Mucosa of stomach (tissue), 1 donor: ENCODE results near the gene CNTNAP2.
"Not testable (repeated sequence)": the region's sequence is repeated elsewhere in the genome, so short reads cannot be mapped to it uniquely, and the experiment has no call there.

Experiments
- H3K27me3 ChIP-seq: one replicate; pipeline ENCODE4 v1.7.0; 2013; ENCODE audit warnings: mild to moderate bottlenecking, low read length; ENCODE audit not compliant: control insufficient read depth, insufficient read depth
- H3K36me3 ChIP-seq: one replicate; pipeline ENCODE4 v1.7.0; 2013; ENCODE audit warnings: low read length; ENCODE audit not compliant: control insufficient read depth, insufficient read depth
- H3K4me1 ChIP-seq: one replicate; pipeline ENCODE4 v1.7.0; 2013; ENCODE audit warnings: mild to moderate bottlenecking, low read length; ENCODE audit not compliant: control insufficient read depth, insufficient read depth
- H3K4me3 ChIP-seq: one replicate; pipeline ENCODE4 v1.7.0; 2013; ENCODE audit warnings: low read length
- H3K9ac ChIP-seq: one replicate; pipeline ENCODE4 v1.7.0; 2013; ENCODE audit warnings: mild to moderate bottlenecking, low read length, moderate library complexity
- H3K9me3 ChIP-seq: one replicate; pipeline ENCODE4 v1.7.0; 2013; ENCODE audit warnings: mild to moderate bottlenecking, low read length, moderate library complexity; ENCODE audit not compliant: control insufficient read depth
- donor health status: Pancreatic carcinoma.

CNTNAP2 gene

DNA sequence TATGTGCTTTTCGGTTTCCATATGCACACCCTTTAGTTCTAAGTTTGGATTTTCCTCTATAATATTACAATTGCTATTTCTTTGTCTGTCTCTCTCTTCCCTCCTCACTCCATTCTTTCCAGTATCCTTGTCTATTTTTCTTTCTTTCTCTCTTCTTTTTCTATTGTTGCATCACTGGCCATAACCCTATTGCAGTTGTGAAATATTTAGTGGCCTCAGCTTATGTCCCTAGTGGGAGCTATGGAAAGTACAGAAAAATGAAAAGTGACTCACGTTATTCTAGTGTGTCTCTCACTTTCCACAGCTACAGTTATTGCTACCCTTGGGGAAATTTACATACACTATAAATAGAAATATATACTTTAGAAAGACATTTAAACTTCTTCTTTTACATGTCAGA lies 59.1 kb downstream of the CNTNAP2 start:
- no peaks in the 10 kb centered on the region for H3K36me3 ChIP-seq
- H3K4me1 ChIP-seq = no peaks in the 10 kb centered on the region
- no peaks in the 10 kb centered on the region for H3K27me3 ChIP-seq
- no peak overlapping the region for H3K4me3 ChIP-seq
- no peaks in the 10 kb centered on the region for H3K9me3 ChIP-seq
- H3K9ac ChIP-seq = no peak overlapping the region

DNA sequence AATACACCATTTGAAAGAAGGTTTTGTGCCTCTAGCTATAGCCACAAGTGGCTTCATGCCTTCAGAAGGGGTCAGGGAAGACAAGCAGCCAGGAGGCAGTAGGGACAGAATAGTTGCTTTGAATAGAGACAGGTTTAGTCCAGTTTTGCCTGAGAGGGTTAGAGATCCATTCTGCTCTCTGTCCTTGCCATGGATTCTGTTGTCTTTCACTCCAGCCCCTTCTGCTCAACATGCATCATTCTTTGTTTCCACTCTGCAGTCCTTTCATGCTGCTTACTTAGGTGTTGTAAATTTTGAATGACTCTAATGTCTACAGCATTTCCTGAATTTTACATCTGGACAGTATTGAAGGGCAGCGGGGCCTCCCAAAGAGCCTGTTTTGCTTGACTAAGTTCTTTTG lies 60.3 kb downstream of the CNTNAP2 start:
- Histone ChIP-seq H3K9me3 (no peaks in the 10 kb centered on the region), H3K36me3 (no peaks in the 10 kb centered on the region), H3K4me1 (no peaks in the 10 kb centered on the region), H3K9ac (no peak overlapping the region), H3K4me3 (no peak overlapping the region), H3K27me3 (no peaks in the 10 kb centered on the region)

DNA sequence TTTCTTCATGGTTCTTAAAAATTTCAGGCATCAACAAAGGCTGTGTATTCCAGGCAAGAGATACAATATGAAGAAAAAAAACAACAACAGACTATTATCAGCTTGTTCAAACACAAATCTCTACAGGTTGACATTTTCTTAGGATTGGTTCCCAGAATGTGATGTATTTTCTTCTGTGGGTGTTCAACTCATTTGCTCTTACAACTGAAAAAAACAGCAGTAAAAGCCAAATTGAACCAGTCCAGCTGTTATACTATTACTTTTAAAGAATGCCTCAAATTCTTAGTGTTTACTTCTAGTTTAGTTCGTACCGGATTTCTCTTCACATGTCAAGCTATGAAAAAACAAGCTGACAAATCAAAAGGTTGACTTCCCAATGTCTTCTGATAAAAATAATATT lies 60.7 kb downstream of the CNTNAP2 start:
- Histone ChIP-seq H3K9me3 (no peaks in the 10 kb centered on the region), H3K27me3 (no peaks in the 10 kb centered on the region), H3K36me3 (no peaks in the 10 kb centered on the region), H3K4me1 (no peaks in the 10 kb centered on the region), H3K4me3 (no peak overlapping the region), H3K9ac (no peak overlapping the region)

GRCh38 chr7:146185844-146186243 lies 69.2 kb downstream of the CNTNAP2 start:
- no peaks in the 10 kb centered on the region for H3K27me3 ChIP-seq
- H3K4me1 ChIP-seq = no peaks in the 10 kb centered on the region
- H3K9me3 ChIP-seq = no peaks in the 10 kb centered on the region
- H3K9ac ChIP-seq = no peak overlapping the region
- H3K4me3 ChIP-seq = no peak overlapping the region
- H3K36me3 ChIP-seq = no peaks in the 10 kb centered on the region

DNA sequence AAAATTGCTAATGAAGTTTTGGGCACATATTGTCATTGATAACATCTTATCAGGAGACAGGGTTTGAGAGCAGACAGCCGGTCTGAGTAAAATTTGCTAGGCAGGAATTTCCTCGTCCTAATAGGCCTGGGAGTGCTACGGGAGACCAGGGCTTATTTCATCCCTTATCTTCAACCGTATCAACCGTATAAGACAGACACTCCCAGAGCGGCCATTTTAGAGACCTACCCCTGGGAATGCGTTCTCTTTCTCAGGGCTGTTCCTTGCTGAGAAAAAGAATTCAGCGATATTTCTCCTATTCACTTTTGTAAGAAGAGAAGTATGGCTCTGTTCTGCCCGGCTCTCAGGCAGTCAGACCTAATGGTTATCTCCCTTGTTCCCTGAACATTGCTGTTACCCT lies 74.8 kb downstream of the CNTNAP2 start:
- not testable (repeated sequence) for H3K36me3 ChIP-seq, H3K9me3 ChIP-seq, H3K9ac ChIP-seq, H3K4me1 ChIP-seq, H3K27me3 ChIP-seq, H3K4me3 ChIP-seq

- no peaks in the 10 kb centered on the region for H3K4me1 ChIP-seq
- H3K9me3 ChIP-seq = no peaks in the 10 kb centered on the region
- no peaks in the 10 kb centered on the region for H3K36me3 ChIP-seq
- no peak overlapping the region for H3K9ac ChIP-seq
- H3K4me3 ChIP-seq = no peak overlapping the region
- H3K27me3 ChIP-seq = no peaks in the 10 kb centered on the region
These were observed 85.3 kb downstream of the CNTNAP2 start for GRCh38 chr7:146201945-146202344.

DNA sequence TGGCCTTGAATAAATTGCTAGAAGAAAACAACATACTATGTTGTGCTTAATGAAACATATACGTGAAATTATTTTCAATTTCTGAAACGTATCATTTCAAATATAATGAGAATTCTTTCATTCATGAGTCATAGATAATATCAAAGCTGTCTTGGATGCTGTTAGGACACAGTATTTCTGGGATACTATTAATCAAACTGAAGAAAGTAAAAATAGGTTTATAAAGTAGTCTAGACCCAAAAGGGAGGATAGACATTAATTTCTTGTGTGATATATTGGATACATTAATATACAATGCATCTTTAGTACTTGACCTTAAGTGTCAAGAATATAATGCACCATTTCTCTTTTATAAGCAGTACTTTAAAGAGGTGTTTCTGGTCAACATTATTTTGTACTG lies 89.7 kb downstream of the CNTNAP2 start:
- Histone ChIP-seq H3K9ac (no peak overlapping the region), H3K4me1 (no peaks in the 10 kb centered on the region), H3K4me3 (no peak overlapping the region), H3K9me3 (no peaks in the 10 kb centered on the region), H3K36me3 (no peaks in the 10 kb centered on the region), H3K27me3 (no peaks in the 10 kb centered on the region)

GRCh38 chr7:146208492-146208891 lies 91.9 kb downstream of the CNTNAP2 start:
- H3K9me3 ChIP-seq = no peaks in the 10 kb centered on the region
- H3K4me3 ChIP-seq = no peak overlapping the region
- H3K27me3 ChIP-seq = no peaks in the 10 kb centered on the region
- no peak overlapping the region for H3K9ac ChIP-seq
- H3K4me1 ChIP-seq = no peaks in the 10 kb centered on the region
- H3K36me3 ChIP-seq = no peaks in the 10 kb centered on the region

DNA sequence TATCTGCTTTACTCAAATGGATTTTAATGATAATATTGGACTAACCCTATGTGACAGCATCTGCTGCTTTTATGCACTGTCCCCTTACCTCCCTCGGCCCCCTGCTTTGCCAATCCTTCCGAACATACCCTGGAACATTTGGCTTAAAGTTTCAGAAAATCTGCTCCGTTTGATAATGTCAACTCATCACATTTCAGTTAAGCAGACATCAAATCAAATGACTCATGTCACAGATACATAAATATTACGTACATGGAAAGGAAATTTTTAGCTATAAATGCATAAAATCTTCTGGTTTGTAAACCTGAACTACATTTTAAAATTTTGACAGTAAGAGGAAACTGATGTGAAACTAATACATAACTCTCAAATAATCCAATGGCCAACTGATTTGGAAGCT lies 98.2 kb downstream of the CNTNAP2 start:
- Histone ChIP-seq H3K27me3 (no peaks in the 10 kb centered on the region), H3K9me3 (no peaks in the 10 kb centered on the region), H3K9ac (no peak overlapping the region), H3K4me3 (no peak overlapping the region), H3K4me1 (no peaks in the 10 kb centered on the region), H3K36me3 (no peaks in the 10 kb centered on the region)

DNA sequence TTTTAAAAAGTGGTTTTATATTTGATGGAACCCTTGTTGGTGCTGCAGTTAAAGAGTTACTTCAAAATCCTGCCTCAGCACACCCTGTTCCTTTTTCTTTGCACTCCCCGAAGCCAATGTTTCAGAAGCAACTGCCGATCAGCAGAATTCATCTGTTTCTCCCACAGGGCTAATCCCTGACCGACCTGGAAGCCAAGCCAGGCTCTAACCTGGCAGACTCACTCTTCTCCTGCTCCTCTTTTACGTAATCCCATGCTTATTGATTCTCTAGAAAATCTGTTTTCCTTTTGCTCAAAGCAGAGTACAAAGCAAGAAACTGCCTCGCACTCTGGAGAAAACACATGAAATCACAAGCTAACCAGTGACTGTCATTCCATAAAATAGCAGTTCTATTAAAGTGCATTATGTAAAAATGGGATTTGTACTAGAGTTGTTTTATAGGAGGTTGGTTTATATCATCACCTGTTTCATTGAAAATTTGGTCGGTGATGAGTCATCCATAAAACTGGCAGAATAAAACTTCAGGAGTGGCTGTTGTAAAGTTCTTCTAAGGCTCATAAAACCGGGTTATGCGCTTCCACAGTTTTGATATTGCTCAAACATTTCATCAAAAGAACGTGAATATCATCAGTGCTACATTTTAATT lies 99.9 kb downstream of the CNTNAP2 start:
- no peaks in the 10 kb centered on the region for H3K4me1 ChIP-seq
- H3K4me3 ChIP-seq = no peak overlapping the region
- no peak overlapping the region for H3K9ac ChIP-seq
- no peaks in the 10 kb centered on the region for H3K27me3 ChIP-seq
- H3K36me3 ChIP-seq = no peaks in the 10 kb centered on the region
- H3K9me3 ChIP-seq = no peaks in the 10 kb centered on the region

- Histone ChIP-seq H3K4me1 (no peaks in the 10 kb centered on the region), H3K36me3 (no peaks in the 10 kb centered on the region), H3K27me3 (no peaks in the 10 kb centered on the region), H3K9ac (no peak overlapping the region), H3K9me3 (no peaks in the 10 kb centered on the region), H3K4me3 (no peak overlapping the region)
These were observed 107.2 kb downstream of the CNTNAP2 start for GRCh38 chr7:146223851-146224250.

DNA sequence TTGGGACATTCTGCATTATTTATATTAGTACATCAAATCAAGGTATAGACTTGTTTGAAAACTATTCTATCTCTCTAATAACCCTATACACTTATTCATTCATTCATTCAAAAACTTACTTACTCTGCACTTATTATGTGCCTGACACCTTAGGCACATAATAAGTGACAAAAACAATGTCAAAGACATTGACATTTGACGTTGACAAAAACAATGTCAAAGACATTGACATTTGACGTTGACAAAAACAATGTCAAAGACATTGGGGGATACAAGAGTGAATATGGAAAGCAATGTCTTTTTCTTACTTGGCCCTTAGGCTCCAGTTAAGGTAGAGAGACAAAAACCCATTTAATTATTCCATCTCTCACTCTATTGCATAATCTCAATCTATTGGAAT lies 116.0 kb downstream of the CNTNAP2 start:
- Histone ChIP-seq H3K36me3 (no peaks in the 10 kb centered on the region), H3K27me3 (no peaks in the 10 kb centered on the region), H3K9me3 (no peaks in the 10 kb centered on the region), H3K4me3 (no peak overlapping the region), H3K4me1 (no peaks in the 10 kb centered on the region), H3K9ac (no peak overlapping the region)

DNA sequence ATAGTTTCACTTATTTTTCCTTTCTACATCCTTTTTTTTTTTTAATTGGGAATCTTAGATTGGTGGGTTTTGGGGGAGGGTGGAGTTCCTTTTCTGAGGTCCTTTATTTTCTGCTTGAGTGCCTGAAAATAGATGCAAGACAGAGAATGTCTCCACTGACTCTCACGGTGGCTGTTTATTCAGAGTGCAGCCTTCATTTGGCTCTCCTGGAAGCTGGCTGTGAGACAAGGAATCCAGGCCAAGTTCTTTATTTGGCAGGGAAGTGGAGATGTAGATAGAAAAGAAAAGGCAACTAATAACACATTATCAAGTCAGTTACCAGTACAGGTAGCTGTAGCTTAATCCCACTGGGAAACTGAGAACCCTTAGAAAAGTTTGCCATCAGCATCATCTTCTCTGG lies 118.6 kb downstream of the CNTNAP2 start:
- H3K4me1 ChIP-seq = no peaks in the 10 kb centered on the region
- no peaks in the 10 kb centered on the region for H3K27me3 ChIP-seq
- no peak overlapping the region for H3K9ac ChIP-seq
- H3K9me3 ChIP-seq = no peaks in the 10 kb centered on the region
- H3K36me3 ChIP-seq = no peaks in the 10 kb centered on the region
- H3K4me3 ChIP-seq = no peak overlapping the region
